Melanocyte of skin (primary cell): ENCODE data around the gene HOMER3. TPM values are rescaled to one million over a fixed set of nuclear protein-coding genes. Genes with fewer than 3 reads are reported as not detected.

Source experiments
- total RNA-seq, 2 donors: library from RNA; depleted of rRNA; stranded (reverse); fragments of >200 nt; gene quantifications; 2 replicates each; pipeline ENCODE4 v1.2.3, GENCODE V29; 2012

Gene HOMER3
- 10 to 100 TPM; 29.3 to 39.6 TPM for total RNA-seq

GRCh38 chr19:18940769-18941627, at the start of gene HOMER3:
HOMER3 (minus strand) TSS chr19:18941217; CDS start chr19:18938982, 2,235 bp downstream.

DNA sequence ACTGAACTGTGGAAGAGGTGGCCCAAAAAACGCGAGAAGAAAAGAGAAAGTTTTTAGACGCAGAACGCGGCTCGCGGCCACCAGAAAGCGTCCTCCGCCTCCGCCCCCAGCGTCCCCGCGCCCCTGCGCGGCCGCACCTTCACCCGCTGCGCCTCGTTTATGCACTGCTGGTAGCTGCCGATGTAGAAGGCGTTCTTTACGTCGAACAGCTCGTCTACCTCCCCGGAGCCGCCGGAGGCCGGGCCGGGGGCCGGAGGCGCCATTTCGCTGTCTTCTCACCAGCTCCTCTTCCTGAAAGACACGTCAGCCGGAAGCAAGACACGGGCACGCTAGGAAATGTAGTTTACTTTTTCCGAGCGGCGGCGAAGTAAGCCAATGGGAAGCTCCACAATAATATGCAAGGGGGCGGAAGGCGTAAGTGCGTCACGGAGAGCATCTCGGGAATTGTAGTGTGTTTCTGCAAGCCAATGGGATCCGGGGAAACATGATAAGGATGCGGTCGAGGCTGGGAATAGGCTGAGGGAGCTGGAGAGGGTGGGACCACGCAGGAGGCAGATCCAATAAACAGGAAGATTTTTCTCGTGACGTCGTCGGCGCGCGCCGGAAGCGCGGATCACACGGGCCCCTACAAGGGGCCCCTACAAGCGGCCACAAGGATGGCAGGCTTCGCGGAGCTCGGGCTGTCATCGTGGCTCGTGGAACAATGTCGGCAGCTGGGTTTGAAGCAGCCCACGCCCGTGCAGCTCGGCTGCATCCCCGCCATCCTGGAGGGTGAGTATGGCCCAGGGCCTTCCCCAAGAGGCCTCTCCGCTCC, 21.7 kb downstream of the HOMER3 start, which contains the start of the genes COPE and DDX49:
TSS of gene COPE (minus strand) at position 302 of the 814 bp plus-strand sequence. CDS start at position 263, 39 bp downstream.
TSS of gene DDX49 (plus strand) at position 630 of the 814 bp plus-strand sequence. CDS start at position 657, 27 bp downstream.

DNA sequence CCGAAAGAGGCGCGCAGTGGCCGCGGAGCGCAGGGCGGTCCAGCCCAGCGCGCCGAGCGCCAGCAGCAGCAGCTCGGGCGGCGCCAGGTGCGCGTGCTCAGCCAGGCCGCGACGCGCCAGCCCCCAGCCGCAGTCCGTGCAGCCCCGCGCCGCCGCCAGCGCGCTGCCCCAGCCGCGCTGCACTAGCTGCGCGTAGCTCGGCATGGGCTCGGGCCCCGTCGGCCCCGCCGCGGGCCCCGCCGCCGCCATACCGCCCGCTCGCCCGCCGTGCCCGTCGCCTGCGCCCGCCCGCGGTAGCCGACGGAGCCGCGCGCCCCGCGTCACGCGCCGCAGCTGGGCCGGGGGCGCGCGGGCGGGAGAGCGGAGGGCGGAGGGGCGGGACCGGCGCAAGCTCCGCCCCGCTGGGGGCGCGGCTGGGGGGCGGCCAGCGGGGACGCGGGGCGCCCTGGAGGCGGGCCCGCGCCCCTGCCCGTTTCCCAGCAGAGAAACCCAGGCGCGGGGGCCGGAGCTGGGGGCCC, 45.1 kb downstream of the HOMER3 start, which contains the start of gene CERS1:
TSS of gene CERS1 (minus strand) at position 335 of the 518 bp plus-strand sequence. CDS start at position 249, 86 bp downstream.

Other genes starting within 250 kb of the HOMER3 start
- gene COMP, start 149.9 kb downstream of the HOMER3 start, total RNA-seq, result not detected
- 10 to 100 TPM; 29.6 to 66.6 TPM for gene UPF1, start 109.3 kb downstream of the HOMER3 start, total RNA-seq
- gene CERS1, start 45.1 kb downstream of the HOMER3 start, total RNA-seq, result 1 to 10 TPM; 5.7 to 5.9 TPM
- gene COPE, start 21.8 kb downstream of the HOMER3 start, total RNA-seq, result 100 to 1,000 TPM; 224 to 244 TPM
- 10 to 100 TPM; 46.5 to 65.6 TPM for gene DDX49, start 21.5 kb downstream of the HOMER3 start, total RNA-seq
- 10 to 100 TPM; 36.3 to 46.1 TPM for gene SUGP2, start 92.3 kb upstream of the HOMER3 start, total RNA-seq
- 10 to 100 TPM; 29.3 to 63.3 TPM for gene ARMC6, start 92.4 kb upstream of the HOMER3 start, total RNA-seq
- gene SLC25A42, start 122.8 kb upstream of the HOMER3 start, total RNA-seq, result 1 to 10 TPM; 2.3 to 5.2 TPM
- gene TMEM161A, start 197.3 kb upstream of the HOMER3 start, total RNA-seq, result 10 to 100 TPM; 27.5 to 37.6 TPM
- under 1 TPM in 1 of 2 donors, not detected in 1; 1.00 TPM for gene MEF2B, start 229.0 kb upstream of the HOMER3 start, total RNA-seq